Endothelial cell of umbilical vein (primary cell): ENCODE measurements around the gene ASB2. TPM values are rescaled to one million over a fixed set of nuclear protein-coding genes. Genes with fewer than 3 reads are reported as not detected.

Experiments
- BruUV-seq: library from RNA; stranded (reverse); fragments of 400-500 nt; replicated peaks from 2 replicates; lab custom pipeline; 2021; lab: Mats Ljungman, UMichigan
- CTCF ChIA-PET: fragments of 300-600, 350-600 bp; sonication (Branson Sonifier 250); formaldehyde crosslinking; loops from one replicate; lab custom pipeline; 2021; ENCODE audit warnings: antibody characterized with exemption, inconsistent platforms; lab: Charles Lee
- POLR2A ChIA-PET: fragments of 300-600, 350-600 bp; sonication (Branson Sonifier 250); formaldehyde crosslinking; loops from one replicate; lab custom pipeline; 2021; ENCODE audit warnings: antibody characterized with exemption, inconsistent platforms; lab: Charles Lee
- DNase-seq: peaks from one replicate; pipeline ENCODE4 v3.0.0-alpha.2; 2011; ENCODE audit warnings: low read depth, low spot score
- FAIRE-seq: peaks from 2 replicates; lab custom pipeline; 2011; peaks lifted over from hg19 to GRCh38; lab: Jason Lieb, UNC
- H2AFZ ChIP-seq: 2 replicates; pipeline ENCODE4 v1.6.0; 2012; ENCODE audit warnings: low read depth, low read length, control low read depth, inconsistent platforms
- H3K27ac ChIP-seq: 2 replicates; pipeline ENCODE4 v1.5.1; 2011; ENCODE audit warnings: low read depth, mild to moderate bottlenecking, control low read depth, low read length, moderate library complexity; ENCODE audit not compliant: insufficient read depth
- H3K27me3 ChIP-seq, 2 experiments: 2 replicates each; pipeline versions ENCODE4 v1.6.0 to v1.6.1; 2011; ENCODE audit warnings: low read length in 2 of 2, mixed read lengths in 1 of 2; ENCODE audit not compliant: control insufficient read depth in 2 of 2, insufficient read depth in 2 of 2
- H3K36me3 ChIP-seq, 2 experiments: 2 replicates in 1 of 2; 3 replicates in 1 of 2; pipeline ENCODE4 v1.5.1; 2011; ENCODE audit warnings: low read length in 2 of 2, mild to moderate bottlenecking in 1 of 2, moderate library complexity in 1 of 2; ENCODE audit not compliant: control insufficient read depth in 2 of 2, insufficient read depth in 2 of 2; ENCODE audit errors: extremely low read depth in 1 of 2
- H3K4me1 ChIP-seq: 3 replicates; pipeline ENCODE4 v1.5.1; 2011; ENCODE audit warnings: mild to moderate bottlenecking, low read length; ENCODE audit not compliant: control insufficient read depth, insufficient read depth; ENCODE audit errors: extremely low read depth
- H3K4me2 ChIP-seq: 2 replicates; pipeline ENCODE4 v1.6.1; 2011; ENCODE audit warnings: low read length, control low read depth, mixed read lengths; ENCODE audit not compliant: insufficient read depth
- H3K4me3 ChIP-seq, 3 experiments: fragments of 200-600 bp in 1 of 3; sonication (generic), shearing (Covaris generic) in 1 of 3; replicated peaks in 1 of 3; 2 replicates each; pipeline ENCODE4 v1.5.1; 2011 to 2016; ENCODE audit warnings: control low read depth in 3 of 3, low read length in 3 of 3, mild to moderate bottlenecking in 2 of 3, inconsistent platforms in 1 of 3, low read depth in 1 of 3, moderate library complexity in 1 of 3; ENCODE audit not compliant: insufficient read depth in 1 of 3
- H3K79me2 ChIP-seq: 2 replicates; pipeline ENCODE4 v1.6.0; 2012; ENCODE audit warnings: low read length, inconsistent platforms; ENCODE audit not compliant: control insufficient read depth, insufficient read depth
- H3K9ac ChIP-seq: replicated peaks from 2 replicates; pipeline ENCODE3; 2011; ENCODE audit warnings: low read length, control low read depth; ENCODE audit not compliant: insufficient read depth; ENCODE audit errors: extremely low read depth
- H3K9me1 ChIP-seq: replicated peaks from 3 replicates; pipeline ENCODE4 v1.6.0; 2011; ENCODE audit warnings: mild to moderate bottlenecking, low read length; ENCODE audit not compliant: control insufficient read depth, insufficient read depth; ENCODE audit errors: extremely low read depth
- H3K9me3 ChIP-seq: replicated peaks from 2 replicates; pipeline ENCODE4 v1.5.1; 2012; ENCODE audit warnings: low read length, inconsistent platforms; ENCODE audit not compliant: control insufficient read depth, insufficient read depth
- H4K20me1 ChIP-seq: replicated peaks from 2 replicates; pipeline ENCODE3; 2011; ENCODE audit warnings: mild to moderate bottlenecking, low read length; ENCODE audit not compliant: control insufficient read depth, insufficient read depth; ENCODE audit errors: extremely low read depth
- CTCF ChIP-seq, 2 donors: IDR thresholded peaks; 1 replicate in 1 of 2; 2 replicates in 1 of 2; pipeline ENCODE4 v1.5.1; 2011; ENCODE audit warnings: low read length in 2 of 2, mild to moderate bottlenecking in 2 of 2, moderate library complexity in 2 of 2, control low read depth in 1 of 2, inconsistent platforms in 1 of 2, low read depth in 1 of 2; ENCODE audit not compliant: insufficient read depth in 1 of 2; ENCODE audit errors: extremely low read depth in 1 of 2
- EZH2 ChIP-seq: IDR thresholded peaks from 2 replicates; pipeline ENCODE4 v1.6.1; 2012; ENCODE audit warnings: borderline replicate concordance, low read depth, mild to moderate bottlenecking, moderate library complexity, low read length, inconsistent platforms; ENCODE audit not compliant: severe bottlenecking
- FOS ChIP-seq: IDR thresholded peaks from 2 replicates; pipeline ENCODE4 v1.6.1; 2011; ENCODE audit warnings: mild to moderate bottlenecking, low read length, moderate library complexity, borderline replicate concordance; ENCODE audit not compliant: insufficient read depth
- GATA2 ChIP-seq: IDR thresholded peaks from 2 replicates; pipeline ENCODE4 v1.7.0; 2011; ENCODE audit warnings: low read depth, mild to moderate bottlenecking, moderate library complexity, mixed read lengths, low read length; ENCODE audit not compliant: insufficient read length, insufficient read depth
- JUN ChIP-seq: IDR thresholded peaks from 2 replicates; pipeline ENCODE4 v1.6.1; 2011; ENCODE audit warnings: borderline replicate concordance, low read depth; ENCODE audit not compliant: insufficient read length, insufficient read depth
- MAX ChIP-seq: IDR thresholded peaks from 2 replicates; pipeline ENCODE4 v1.6.1; 2011; ENCODE audit not compliant: insufficient read depth, insufficient read length
- MYC ChIP-seq: IDR thresholded peaks from one replicate; pipeline ENCODE4 v1.6.1; 2011; ENCODE audit warnings: mild to moderate bottlenecking, low read depth, low read length
- POLR2A ChIP-seq: IDR thresholded peaks from 2 replicates; pipeline ENCODE4 v1.6.1; 2012; ENCODE audit warnings: low read depth, mild to moderate bottlenecking, control low read depth, low read length
- POLR2AphosphoS5 ChIP-seq: IDR thresholded peaks from 2 replicates; pipeline ENCODE4 v1.6.1; 2012; ENCODE audit warnings: low read depth, mild to moderate bottlenecking, control low read depth, low read length, moderate library complexity; ENCODE audit not compliant: insufficient read depth
- dilution Hi-C: fragments of 300-500 bp; cut with MboI; formaldehyde crosslinking; loops from one replicate; pipeline ENCODE4 v1.15.0; 2019; ENCODE audit warnings: low sequenced_read_pairs; ENCODE audit not compliant: extremely low pct_ligation_motif_present
- intact Hi-C: fragments of 100-400 bp; cut with micrococcal nuclease; formaldehyde crosslinking; loops from one replicate; pipeline ENCODE4 v1.10.0; 2022
- polyA plus RNA-seq, 4 experiments: library from polyadenylated mRNA; depleted of rRNA in 3 of 4; stranded (reverse) in 3 of 4; unstranded in 1 of 4; fragments of >200 nt; gene quantifications; 2 replicates each; pipeline versions ENCODE4 v1.2.1 to v1.2.3, GENCODE V29; 2011 to 2012; ENCODE audit warnings: missing spikeins in 1 of 4
- total RNA-seq: library from RNA; stranded (reverse); gene quantifications from 2 replicates; pipeline ENCODE4 v1.2.3, GENCODE V29; 2021

Gene ASB2
- total and polyA plus RNA-seq, 2 donors (not counting 3 experiments of a cell fraction or from before 2014, with no cell fraction given), result not detected

- Histone ChIP-seq H3K9me3 (no peaks in the 10 kb centered on the region), H2AFZ (no peak overlapping the region), H4K20me1 (no peaks in the 10 kb centered on the region), H3K4me2 (no peak overlapping the region), H3K9me1 (no peaks in the 10 kb centered on the region), H3K4me1 (no peaks in the 10 kb centered on the region), H3K27me3 (no peaks in the 10 kb centered on the region), H3K9ac (no peak overlapping the region), H3K79me2 (no peaks in the 10 kb centered on the region), H3K27ac (no peak overlapping the region), H3K4me3 (no peak overlapping the region), H3K36me3 (no peaks in the 10 kb centered on the region)
- DNase-seq (no peak), FAIRE-seq (no peak)
- CTCF ChIA-PET, result interaction anchor here (8.6 kb wide), 1 partner anchor 29 kb away, joined by 116 read pairs; no protein-coding TSS in a partner anchor
- intact Hi-C loops (no loop called here), dilution Hi-C loops (no loop called here)
- POLR2A ChIA-PET, result no interaction called here
- TF ChIP-seq CTCF (IDR thresholded peaks at IDR 0.05; ENCODE audit: extremely low read depth in 1 of 2, insufficient read depth in 1 of 2, low read depth in 1 of 2, low read length in 2 of 2), result no peak
- TF ChIP-seq JUN, result no peak
- no peak for TF ChIP-seq FOS
- no peak for TF ChIP-seq POLR2A
- no peak for TF ChIP-seq MYC
- TF ChIP-seq EZH2, result no peak
- no peak for TF ChIP-seq MAX
- TF ChIP-seq GATA2, result no peak
- no peak for TF ChIP-seq POLR2AphosphoS5
- no TSS peak for BruUV-seq
These were observed 7.1 kb downstream of the ASB2 start for GRCh38 chr14:93969082-93969828.
